WTC11 (cell line): Measurements from ENCODE around the gene PPFIBP1.

ENCODE experiments used
- CTCF ChIP-seq: fragments of 200-600 bp; IDR thresholded peaks from 2 replicates; pipeline ENCODE4 v1.8.0; 2022; ENCODE audit warnings: antibody characterized with exemption
- HMGA2 ChIP-seq: fragments of 250-450 bp; sonication (Bioruptor Pico); IDR thresholded peaks from 2 replicates; pipeline ENCODE4 v1.4.0; 2021; ENCODE audit warnings: mild to moderate bottlenecking, moderate library complexity
- IRF1 ChIP-seq: sonication (generic); formaldehyde crosslinking; IDR thresholded peaks from 2 replicates; pipeline ENCODE4 v1.8.0; 2023; ENCODE audit warnings: missing genetic modification reagents
- KAT7 ChIP-seq: sonication (generic); formaldehyde crosslinking; IDR thresholded peaks from 2 replicates; pipeline ENCODE4 v1.8.1; 2023; ENCODE audit warnings: missing genetic modification reagents, mild to moderate bottlenecking, borderline replicate concordance
- MAX ChIP-seq: sonication (generic); formaldehyde crosslinking; IDR thresholded peaks from 2 replicates; pipeline ENCODE4 v1.8.0; 2022; ENCODE audit warnings: mild to moderate bottlenecking, missing genetic modification reagents
- PRDM15 ChIP-seq: sonication (generic); formaldehyde crosslinking; IDR thresholded peaks from 2 replicates; pipeline ENCODE4 v1.8.0; 2022; ENCODE audit warnings: missing genetic modification reagents
- RELA ChIP-seq: sonication (generic); formaldehyde crosslinking; IDR thresholded peaks from 2 replicates; pipeline ENCODE4 v1.8.1; 2022; ENCODE audit warnings: missing genetic modification reagents, mild to moderate bottlenecking, borderline replicate concordance
- SP1 ChIP-seq: sonication (generic); formaldehyde crosslinking; conservative IDR thresholded peaks from 2 replicates; pipeline ENCODE4 v1.8.1; 2022; ENCODE audit warnings: missing genetic modification reagents
- ZSCAN18 ChIP-seq: fragments of 250-450 bp; sonication (Bioruptor Pico); IDR thresholded peaks from 2 replicates; pipeline ENCODE4 v2.1.2; 2022; ENCODE audit warnings: mild to moderate bottlenecking, moderate library complexity

- TF ChIP-seq KAT7 (CRISPR knock-in tag) (no peak), CTCF (no peak), ZSCAN18 (CRISPR knock-in tag) (no peak), SP1 (CRISPR knock-in tag) (no peak), MAX (CRISPR knock-in tag) (no peak), PRDM15 (no peak), IRF1 (CRISPR knock-in tag) (no peak), RELA (CRISPR knock-in tag) (no peak), HMGA2 (CRISPR knock-in tag) (no peak)
Observed at GRCh38 chr12:27517961-27518665, 5.9 kb upstream of the PPFIBP1 start.
